WERI-Rb-1 (cell line): ENCODE measurements around the gene PAPPA.

Source experiments
- DNase-seq: peaks from one replicate; pipeline ENCODE4 v3.0.0-alpha.2; 2020
- H3K27ac ChIP-seq: fragments of 250-450 bp; sonication (Bioruptor Pico); 2 replicates; pipeline ENCODE4 v1.5.1; 2020; ENCODE audit warnings: mild to moderate bottlenecking, moderate library complexity
- H3K27me3 ChIP-seq: fragments of 250-450 bp; sonication (Bioruptor Pico); 2 replicates; pipeline ENCODE4 v1.5.1; 2021; ENCODE audit warnings: mild to moderate bottlenecking, low read depth, moderate library complexity; ENCODE audit not compliant: insufficient read depth, severe bottlenecking
- H3K36me3 ChIP-seq: fragments of 250-450 bp; sonication (Bioruptor Pico); 2 replicates; pipeline ENCODE4 v1.5.1; 2020; ENCODE audit warnings: mild to moderate bottlenecking, moderate library complexity
- H3K4me3 ChIP-seq: 2 replicates; pipeline ENCODE4 v1.5.1; 2011; ENCODE audit warnings: low read depth, mild to moderate bottlenecking, control low read depth, low read length
- H3K9me3 ChIP-seq: fragments of 250-450 bp; sonication (Bioruptor Pico); 2 replicates; pipeline ENCODE4 v1.5.1; 2021; ENCODE audit warnings: mild to moderate bottlenecking, moderate library complexity; ENCODE audit not compliant: severe bottlenecking
- TF ChIP-seq, protein P1 (sequence below): IDR thresholded peaks from 2 replicates; pipeline ENCODE4 v1.5.1; 2011; ENCODE audit warnings: low read depth, mild to moderate bottlenecking, control low read depth, inconsistent platforms, low read length

Gene PAPPA

DNA sequence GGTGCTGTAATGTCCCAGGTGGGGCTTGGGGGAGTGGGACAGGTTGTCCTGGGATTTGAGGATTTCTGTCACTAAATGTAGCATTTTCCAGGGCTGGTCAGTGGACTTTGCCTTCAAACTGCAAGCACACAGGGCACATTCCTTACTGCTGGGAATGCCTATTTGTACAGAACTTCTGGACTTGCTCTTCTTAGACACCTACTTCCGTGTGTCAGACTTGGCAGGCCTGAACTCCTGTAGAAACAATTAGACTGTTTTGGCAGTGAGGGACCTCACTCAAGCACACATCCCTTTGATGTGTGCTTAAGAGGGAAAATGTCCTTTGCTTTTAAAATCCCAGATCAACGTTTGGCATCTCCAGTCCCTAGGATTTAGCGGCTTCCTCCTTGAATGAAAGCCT, 192.2 kb downstream of the PAPPA start:
- TF ChIP-seq, protein P1, sequence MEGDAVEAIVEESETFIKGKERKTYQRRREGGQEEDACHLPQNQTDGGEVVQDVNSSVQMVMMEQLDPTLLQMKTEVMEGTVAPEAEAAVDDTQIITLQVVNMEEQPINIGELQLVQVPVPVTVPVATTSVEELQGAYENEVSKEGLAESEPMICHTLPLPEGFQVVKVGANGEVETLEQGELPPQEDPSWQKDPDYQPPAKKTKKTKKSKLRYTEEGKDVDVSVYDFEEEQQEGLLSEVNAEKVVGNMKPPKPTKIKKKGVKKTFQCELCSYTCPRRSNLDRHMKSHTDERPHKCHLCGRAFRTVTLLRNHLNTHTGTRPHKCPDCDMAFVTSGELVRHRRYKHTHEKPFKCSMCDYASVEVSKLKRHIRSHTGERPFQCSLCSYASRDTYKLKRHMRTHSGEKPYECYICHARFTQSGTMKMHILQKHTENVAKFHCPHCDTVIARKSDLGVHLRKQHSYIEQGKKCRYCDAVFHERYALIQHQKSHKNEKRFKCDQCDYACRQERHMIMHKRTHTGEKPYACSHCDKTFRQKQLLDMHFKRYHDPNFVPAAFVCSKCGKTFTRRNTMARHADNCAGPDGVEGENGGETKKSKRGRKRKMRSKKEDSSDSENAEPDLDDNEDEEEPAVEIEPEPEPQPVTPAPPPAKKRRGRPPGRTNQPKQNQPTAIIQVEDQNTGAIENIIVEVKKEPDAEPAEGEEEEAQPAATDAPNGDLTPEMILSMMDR = no peak
- DNase-seq = no peak
- H3K9me3 ChIP-seq = no peaks in the 10 kb centered on the region
- no peaks in the 10 kb centered on the region for H3K36me3 ChIP-seq
- no peaks in the 10 kb centered on the region for H3K27me3 ChIP-seq
- H3K4me3 ChIP-seq = no peak overlapping the region
- no peak overlapping the region for H3K27ac ChIP-seq

DNA sequence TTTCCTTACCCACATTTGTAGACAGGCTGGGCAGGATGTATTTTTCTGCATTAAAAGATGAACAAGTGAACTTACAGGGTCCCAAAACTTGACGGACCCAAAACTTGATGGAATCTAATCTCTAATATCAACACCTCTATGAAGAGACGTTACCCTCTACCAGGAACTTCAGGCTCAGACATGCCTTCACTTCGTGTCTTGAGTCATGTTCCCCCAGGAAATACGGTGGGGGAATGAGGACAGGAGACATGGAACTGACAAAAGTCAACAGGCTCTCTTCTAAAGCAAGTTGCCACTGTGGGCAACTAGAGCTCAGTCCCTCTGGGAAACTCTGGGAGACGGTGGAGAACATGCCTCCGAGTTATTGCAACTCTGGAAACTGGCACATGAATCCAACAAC, 196.1 kb downstream of the PAPPA start:
- Histone ChIP-seq H3K27me3 (no peaks in the 10 kb centered on the region), H3K36me3 (no peaks in the 10 kb centered on the region), H3K9me3 (no peaks in the 10 kb centered on the region), H3K27ac (no peak overlapping the region), H3K4me3 (no peak overlapping the region)
- TF ChIP-seq, protein P1 = no peak
- DNase-seq = no peak

DNA sequence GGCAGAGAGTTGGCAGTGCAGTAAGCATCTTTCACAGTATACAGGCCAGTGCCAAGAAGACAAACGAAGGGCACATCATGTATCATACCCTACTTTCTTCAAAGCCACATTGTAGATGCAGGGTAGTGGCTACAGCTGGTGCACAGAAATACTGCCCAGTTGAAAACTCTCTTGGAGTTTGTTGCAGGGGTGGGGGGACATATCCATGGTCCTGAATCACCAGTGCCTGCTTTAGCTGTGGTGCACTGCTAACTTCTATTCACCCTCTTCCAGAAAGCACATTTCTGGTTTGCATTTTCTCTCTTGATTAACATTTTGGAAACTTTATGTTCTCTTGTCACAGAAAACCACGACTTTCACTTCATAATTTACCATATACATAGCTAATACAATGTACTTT, 196.6 kb downstream of the PAPPA start:
- DNase-seq = no peak

DNA sequence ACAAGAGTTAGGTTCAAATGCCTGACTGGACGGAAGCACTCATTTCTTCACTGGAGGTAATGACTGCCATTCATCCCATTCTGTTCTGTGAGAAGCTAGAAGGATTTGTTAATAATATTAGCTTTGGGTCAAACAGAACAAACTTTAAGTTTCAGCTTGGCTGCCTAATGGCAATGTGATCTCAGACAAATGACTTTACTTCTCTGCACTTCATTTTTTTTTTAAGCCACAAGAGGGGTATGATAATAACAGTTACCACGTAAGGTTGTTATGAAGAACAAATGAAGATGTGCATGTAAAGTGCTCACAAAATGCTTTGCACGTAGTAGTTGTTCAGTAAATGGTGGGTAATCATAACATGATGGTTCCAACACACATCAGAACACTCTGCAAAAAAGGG, 199.4 kb downstream of the PAPPA start:
- DNase-seq = no peak

More for the DNA sequence above, 196.6 kb downstream of the PAPPA start:
- no peaks in the 10 kb centered on the region for H3K9me3 ChIP-seq
- H3K27me3 ChIP-seq = no peaks in the 10 kb centered on the region
- H3K4me3 ChIP-seq = no peak overlapping the region
- H3K27ac ChIP-seq = no peak overlapping the region
- TF ChIP-seq, protein P1 = no peak
- no peaks in the 10 kb centered on the region for H3K36me3 ChIP-seq

DNA sequence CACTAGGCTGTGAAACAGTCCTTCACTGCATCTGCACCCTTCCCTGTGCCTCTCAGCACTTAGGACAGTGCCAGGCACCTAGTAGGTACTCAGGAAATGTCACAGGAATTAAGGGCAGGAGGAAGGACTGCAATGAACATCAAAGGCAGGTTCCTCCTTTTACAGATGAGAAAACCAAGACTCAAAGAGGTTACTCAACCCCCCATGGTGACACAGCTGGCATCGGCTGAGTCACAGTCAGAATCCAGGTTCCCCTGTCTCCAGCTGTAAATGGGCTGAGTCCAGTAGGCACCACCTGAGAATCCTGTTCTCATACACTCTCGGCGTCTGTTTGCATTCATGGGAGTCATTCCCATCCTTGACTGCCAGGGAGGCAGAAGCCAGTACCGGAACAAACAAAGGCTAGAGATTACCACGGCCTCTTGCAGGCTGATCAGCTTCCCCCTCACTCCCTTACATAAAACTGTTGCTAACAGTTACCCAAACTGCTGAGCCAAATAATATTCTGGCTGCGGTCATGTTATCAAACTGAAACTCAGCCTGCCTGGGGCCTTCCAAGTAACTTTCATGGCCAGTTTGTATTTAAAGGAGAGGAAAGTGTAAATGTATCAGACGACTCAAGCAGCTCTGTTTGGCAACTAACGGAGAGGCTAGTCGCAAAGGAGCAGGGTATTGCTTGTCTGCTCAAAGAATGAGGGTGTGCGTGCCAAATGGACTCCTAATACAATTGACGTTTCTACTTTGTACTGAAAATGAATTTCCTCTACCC, 201.7 kb downstream of the PAPPA start:
- H3K27ac ChIP-seq = no peak overlapping the region
- TF ChIP-seq, protein P1 = no peak
- no peaks in the 10 kb centered on the region for H3K9me3 ChIP-seq
- H3K36me3 ChIP-seq = no peaks in the 10 kb centered on the region; the same call in 1 of the 2 replicates
- no peak overlapping the region for H3K4me3 ChIP-seq
- DNase-seq = no peak
- H3K27me3 ChIP-seq = no peaks in the 10 kb centered on the region

More for the DNA sequence above, 199.4 kb downstream of the PAPPA start:
- TF ChIP-seq, protein P1 = no peak
- Histone ChIP-seq H3K27me3 (no peaks in the 10 kb centered on the region), H3K4me3 (no peak overlapping the region), H3K27ac (no peak overlapping the region), H3K36me3 (no peaks in the 10 kb centered on the region; the same call in 1 of the 2 replicates), H3K9me3 (no peaks in the 10 kb centered on the region)

DNA sequence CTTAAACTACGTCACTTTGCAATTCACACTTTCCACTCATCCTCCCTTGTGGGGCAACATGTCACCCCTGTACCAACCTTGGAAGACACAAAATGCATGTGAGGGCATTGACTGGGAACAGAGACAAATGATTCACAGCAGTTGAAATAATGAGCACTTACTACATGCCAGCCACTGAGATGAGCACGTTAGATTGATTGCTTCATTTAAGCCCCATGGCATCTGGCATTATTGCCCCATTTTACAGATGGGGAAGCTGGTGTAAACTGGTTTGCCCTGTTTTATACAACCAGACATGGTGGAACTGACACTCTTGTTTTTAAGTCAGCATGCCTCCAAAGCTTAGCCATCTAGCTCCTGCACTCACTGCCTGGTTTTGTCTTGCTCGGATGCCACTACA, 204.7 kb downstream of the PAPPA start:
- TF ChIP-seq, protein P1 = no peak
- Histone ChIP-seq H3K4me3 (no peak overlapping the region), H3K36me3 (no peaks in the 10 kb centered on the region; the same call in none of the 2 replicates), H3K27me3 (no peaks in the 10 kb centered on the region), H3K9me3 (no peaks in the 10 kb centered on the region), H3K27ac (no peak overlapping the region)
- no peak for DNase-seq
